RPMI8226 (cell line): Measurements from ENCODE around the gene ULK4.
"Not testable (repeated sequence)": the region's sequence is repeated elsewhere in the genome, so short reads cannot be mapped to it uniquely, and the experiment has no call there.

ENCODE experiments used
- DNase-seq: peaks from one replicate; pipeline ENCODE4 v3.0.0-alpha.2; 2015

Gene ULK4

DNA sequence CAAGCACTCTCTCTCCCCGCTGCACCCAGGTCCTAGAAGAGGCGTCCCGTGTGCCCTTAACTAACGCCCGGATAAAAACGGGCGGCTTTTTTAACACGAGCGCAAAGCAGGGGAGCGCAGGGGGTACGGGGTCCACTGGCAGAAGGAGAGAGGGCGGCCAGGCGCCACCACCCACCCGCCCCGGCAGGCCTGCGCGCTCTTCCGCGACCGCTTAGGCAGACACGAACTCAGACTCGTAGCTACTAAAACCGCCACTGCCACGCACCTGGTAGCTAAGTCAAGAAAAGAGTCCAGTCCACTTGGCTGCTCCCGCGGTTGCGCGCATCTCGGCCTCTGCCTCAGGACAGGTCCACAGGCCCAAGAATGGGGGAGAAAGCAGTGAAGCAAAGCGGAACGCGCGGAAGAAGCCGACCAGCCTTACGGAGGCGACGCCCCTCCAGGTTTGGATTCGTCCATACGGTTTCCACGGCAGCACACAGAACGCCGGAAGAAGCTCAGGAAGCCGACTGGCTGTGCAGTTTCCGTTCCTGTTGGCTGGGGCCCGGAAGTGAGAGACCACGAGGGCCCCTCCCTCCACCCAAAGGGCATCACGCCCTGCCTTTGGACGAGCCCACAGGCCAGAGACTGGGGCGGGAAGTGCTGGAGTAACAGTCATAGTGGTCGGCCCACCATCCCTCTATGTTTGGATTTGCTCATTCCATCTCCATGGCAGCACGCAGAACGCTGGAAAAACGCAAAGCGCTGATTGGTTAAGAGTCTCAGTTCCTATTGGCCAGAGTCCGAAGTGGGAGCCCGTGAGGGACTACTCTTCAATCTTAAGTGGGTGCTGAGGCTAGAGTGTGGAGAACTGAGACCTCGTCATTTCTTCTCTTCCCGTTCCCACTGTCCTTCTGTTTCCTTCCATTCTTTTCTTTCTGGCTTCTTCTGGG is at the start of gene ULK4:
Gene ULK4 (minus strand): TSS at position 353 of the 929 bp plus-strand sequence. CDS start 7,344 bp downstream, outside the sequence.
- peak; percentile 99 for DNase-seq

DNA sequence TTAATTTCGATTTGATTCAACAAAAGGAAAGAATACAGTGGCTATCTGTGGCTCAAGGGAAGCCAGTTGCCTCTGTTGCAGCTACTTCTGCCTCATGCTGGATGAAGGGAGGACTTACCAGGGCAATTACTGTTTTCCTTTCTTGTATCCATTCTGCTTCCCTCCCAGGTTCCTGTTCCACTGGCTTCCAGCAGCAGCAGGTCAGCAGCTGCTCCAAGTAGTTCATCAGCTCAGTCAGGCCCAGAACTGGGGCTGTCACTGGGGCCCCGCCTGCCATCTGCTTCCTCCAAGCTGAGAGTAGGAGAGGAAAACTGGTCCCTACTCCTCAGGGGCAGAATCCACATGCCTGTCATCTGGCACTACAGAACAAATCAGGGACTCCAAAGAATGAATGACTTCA is 48.6 kb upstream of the ULK4 start:
- DNase-seq, result no peak

DNA sequence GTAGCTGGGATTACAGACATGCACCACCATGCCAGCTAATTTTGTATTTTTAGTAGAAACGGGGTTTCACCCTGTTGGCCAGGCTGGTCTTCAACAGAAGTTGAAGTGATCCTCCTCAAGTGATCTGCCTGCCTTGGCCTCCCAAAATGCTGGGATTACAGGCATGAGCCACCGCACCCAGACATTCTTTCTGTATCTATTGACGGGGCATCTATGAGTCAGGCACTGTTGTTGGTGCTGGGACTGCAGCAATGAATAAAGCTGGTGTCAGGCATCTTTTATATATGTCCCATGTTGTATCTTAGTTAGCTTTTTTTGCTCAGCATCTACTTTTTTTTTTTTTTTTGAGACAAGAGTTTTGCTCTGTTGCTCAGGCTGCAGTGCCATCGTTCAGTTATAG is 47.6 kb upstream of the ULK4 start:
- no peak for DNase-seq

DNA sequence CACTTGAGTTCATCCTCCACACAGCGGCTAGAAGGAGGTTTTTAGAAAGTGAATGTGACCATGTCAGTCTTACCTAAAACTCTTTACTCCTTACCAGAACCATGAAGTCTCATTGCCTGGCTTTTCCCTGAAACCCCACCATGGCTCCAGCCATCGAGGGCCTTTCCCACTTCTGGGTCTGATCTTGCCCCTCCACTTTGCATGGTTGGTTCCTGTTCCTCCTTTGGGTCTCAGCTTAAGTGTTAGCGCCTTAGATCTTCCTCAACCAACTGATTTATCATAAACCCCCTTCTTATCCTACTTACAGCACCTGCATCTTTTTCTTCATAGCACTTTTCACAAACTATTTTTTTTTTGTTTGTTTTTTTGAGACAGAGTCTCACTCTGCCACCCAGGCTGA is 45.9 kb upstream of the ULK4 start:
- DNase-seq, result no peak

DNA sequence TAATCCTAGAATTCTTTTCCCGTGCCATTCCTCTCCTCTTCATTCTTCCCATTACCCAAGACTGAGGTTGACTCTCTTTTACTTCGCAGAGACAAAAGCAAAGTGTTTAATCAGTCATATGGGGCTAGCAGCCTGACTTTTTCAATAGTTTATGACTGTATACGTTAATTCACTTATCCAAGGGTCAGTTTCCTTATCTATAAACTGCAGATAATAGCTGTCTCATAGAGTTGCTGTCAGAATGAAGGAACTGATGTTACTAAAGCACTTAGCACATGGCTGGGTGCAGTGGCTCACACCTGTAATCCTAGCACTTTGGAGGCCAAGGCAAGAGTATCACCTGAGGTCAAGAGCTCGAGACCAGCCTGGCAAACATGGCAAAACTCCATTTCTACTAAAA is 43.5 kb upstream of the ULK4 start:
- DNase-seq, result no peak

DNA sequence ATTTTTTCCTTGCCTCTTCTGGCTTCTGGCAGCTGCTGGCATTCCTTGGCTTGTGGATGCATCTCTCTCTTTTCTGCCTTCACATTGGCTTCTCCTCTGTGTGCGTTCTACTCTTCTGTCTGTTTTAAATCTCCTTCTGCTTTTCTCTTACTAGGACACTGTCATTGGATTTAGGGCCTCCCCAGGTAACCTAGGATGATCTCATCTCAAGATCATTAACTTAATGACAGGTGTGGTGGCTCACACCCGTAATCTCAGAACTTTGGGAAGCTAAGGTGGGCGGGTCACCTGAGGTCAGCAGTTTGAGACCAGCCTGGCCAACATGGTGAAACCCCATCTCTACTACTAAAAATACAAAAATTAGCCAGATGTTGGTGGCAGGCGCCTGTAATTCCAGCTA is 40.9 kb upstream of the ULK4 start:
- DNase-seq, result no peak

- no peak for DNase-seq
These were observed 39.9 kb upstream of the ULK4 start for GRCh38 chr3:42001777-42002176.

DNA sequence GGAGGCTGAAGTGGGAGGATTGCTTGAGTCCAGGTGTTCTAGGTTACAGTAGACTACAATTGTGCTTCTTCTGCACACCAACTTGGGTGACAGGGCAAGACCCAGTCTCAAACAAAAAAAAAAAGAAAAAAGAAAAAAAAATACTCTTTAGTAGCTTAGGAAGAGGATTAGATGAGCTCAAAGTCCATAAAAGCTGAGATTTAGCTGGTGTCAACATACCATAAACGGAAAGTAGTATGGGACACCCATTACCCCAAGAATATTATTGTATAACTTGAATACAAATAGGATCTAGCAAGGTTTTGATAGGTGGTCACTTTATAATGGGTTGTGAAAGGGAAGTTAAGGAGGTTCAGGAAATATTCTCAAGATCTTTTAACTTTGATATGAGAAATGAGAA is 38.0 kb upstream of the ULK4 start:
- DNase-seq, result no peak

DNA sequence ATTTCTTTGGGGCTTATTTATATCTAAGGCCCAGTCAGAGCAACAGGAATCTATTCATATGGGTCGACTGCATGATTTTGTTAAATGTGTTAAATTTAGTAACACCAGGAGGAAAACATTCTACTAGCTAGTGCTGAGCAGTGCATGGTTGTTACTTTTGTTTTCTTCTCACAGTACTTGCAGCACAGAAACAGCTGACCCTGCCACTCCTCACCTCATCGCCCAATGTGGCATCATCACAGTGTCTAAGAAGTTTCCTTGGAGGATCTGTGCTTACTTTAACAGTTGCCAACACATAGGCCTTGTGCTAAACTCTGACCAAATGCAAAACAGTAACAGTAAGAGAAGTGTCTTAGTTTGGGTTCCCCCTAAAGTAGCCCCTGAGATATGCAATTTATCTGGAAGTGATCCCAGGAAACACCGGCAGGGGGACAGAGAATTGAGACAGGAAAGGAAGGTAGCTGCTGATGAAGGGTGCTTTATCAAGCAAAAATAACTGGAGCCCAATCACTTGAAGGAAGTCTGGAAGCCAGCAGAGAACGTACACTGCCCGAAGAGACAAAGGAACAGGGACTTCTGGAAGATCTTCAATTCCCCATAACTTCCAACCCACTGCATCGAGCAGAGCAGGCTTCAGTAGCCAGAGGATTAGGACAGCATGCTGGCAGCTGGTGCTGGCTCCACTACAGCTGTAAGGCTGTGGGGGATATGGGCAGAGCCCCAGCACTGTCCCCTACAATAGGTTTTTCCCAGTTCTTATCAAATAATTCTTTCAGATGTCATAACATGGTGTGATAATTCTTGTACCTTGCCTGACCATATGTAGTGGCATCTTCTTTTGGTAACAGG is 36.0 kb upstream of the ULK4 start:
- peak; percentile 46 for DNase-seq

DNA sequence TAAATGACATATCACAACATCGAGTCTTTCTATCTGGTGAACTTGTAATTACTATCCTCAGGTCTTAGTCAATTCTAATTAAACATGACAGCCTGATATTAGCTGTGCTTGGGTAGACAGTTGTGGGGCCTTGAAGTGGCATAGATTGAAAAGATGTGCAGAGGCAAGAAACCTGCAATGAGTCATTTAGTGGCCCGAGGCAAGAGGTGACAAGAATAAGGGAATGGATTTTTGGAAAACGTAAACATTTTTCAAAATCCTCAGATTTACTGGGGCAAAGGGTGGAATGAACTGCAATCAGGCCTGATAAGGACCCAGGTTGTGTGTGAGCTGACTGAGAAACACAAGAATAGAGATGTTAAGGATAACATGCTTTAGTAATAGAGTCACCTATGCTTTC is 29.5 kb upstream of the ULK4 start:
- DNase-seq, result no peak

- no peak for DNase-seq
These were observed 27.6 kb upstream of the ULK4 start for GRCh38 chr3:41989518-41989917.

- no peak for DNase-seq
These were observed 25.7 kb upstream of the ULK4 start for GRCh38 chr3:41987627-41988026.

DNA sequence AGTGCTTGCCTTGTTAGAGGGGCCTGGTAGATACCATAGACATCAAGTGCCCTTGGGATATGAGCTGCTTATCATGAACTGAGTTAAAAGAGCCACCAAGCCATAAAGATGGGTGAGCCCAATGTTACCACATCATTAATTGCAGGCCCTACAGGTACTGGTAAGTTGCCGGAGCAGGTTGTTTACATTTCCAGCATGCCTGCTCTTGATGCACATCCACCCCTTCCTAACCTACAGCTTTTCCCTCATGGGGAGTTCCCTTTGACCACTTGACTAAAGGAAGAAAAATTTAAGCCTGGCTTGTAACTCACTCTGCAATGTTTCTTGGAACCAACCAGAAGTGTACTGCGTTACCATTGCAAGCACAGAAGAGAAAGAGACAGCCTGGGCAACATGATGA is 24.7 kb upstream of the ULK4 start:
- DNase-seq, result no peak

- DNase-seq, result no peak
These were observed 23.1 kb upstream of the ULK4 start for GRCh38 chr3:41985018-41985417.

DNA sequence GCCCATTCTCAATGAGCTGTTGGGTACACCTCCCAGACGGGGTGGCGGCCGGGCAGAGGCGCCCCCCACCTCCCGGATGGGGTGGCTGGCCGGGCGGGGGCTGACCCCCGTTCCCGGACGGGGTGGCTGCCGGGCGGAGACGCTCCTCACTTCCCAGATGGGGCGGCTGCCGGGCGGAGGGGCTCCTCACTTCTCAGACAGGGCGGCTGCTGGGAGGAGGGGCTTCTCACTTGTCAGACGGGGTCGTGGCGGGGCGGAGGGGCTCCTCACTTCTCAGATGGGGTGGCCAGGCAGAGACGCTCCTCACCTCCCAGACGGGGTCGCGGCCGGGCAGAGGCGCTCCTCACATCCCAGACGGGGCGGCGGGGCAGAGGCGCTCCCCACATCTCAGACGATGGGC is 21.2 kb upstream of the ULK4 start:
- DNase-seq, result not testable (repeated sequence)

- DNase-seq, result not testable (repeated sequence)
These were observed 15.5 kb upstream of the ULK4 start for GRCh38 chr3:41977401-41977800.

DNA sequence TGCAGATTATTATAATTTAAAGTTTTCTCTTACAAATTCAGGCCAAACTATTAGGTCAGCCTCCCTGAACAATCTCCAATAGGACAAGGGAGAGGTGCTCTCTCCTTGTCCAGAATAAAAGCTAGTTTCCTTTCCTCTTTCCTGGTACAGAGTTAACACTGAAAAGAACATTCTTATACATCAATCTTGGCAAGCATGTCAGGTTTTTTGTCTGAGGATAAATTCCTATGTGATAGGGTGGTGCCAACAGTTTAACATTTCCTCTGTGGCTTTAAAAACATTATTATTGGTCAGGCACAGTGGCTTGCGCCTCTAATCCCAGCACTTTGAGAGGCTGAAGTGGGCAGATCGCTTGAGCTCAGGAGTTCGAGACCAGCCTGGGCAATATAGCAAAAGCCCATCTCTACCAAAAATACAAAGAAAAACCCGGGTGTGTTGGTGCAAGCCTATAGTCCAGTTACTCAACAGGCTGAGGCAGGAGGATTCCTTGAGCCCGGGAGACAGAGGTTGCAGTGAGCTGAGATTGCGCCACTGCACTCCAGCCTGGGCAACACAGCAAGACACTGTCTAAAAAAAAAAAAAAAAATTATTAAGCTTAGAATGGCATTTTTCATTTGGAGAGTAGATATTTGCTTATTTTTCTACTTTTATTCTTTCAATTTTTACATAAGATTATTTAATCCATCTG is 13.7 kb upstream of the ULK4 start:
- DNase-seq, result no peak

DNA sequence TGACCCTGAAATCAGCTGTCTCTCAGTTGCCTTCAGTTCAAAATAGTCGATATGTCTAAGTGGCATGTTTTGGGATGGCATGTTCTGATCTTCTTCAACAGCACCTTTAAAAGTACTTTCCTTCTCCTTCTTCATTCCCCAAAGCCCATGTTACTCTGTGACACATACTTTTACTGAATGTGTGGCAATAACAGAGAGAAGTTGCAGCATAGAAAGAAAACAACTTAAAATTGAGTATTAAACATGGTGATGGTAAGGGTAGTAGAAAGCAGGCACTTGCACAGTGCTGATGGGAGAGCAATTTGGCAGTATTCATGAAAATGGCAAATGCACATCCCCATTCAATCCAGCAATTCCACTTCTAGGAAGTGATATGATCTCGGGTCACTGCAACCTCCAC is 12.3 kb upstream of the ULK4 start:
- no peak for DNase-seq

DNA sequence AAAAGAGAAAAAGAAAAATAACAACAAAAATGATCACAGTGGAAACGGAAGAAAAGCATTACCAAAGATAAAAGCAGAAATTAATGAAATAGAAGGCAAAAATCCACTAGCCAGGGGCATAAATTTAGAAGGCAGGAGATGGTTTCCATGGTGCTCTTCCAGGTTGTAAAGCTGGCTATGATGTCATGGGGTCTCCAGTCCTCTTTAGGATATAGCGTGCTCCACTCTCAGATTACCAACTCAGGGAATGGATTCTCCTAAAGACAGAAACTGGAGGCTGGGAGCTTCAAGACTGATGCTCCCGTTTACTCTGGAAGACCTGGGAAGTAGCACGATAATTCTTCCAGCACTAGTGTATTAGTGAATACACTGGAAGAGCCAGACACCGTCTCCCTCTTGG is 10.9 kb upstream of the ULK4 start:
- no peak for DNase-seq

DNA sequence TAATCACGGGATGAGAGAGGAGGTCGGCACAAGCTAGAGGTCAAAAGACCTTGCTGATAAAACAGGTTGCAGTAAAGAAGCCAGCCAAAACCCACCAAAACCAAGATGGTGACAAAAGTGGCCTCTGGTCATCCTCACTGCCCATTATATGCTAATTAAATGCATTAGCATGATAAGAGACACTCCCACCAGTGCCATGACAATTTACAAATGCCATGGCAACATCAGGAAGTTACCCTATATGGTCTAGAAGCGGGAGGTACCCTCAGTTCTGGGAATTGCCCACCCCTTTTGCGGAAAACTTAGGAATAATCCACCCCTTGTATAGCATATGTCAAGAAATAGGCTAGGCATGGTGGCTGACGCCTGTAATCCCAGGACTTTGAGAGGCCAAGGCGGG is 4.3 kb upstream of the ULK4 start:
- no peak for DNase-seq

GRCh38 chr3:41963823-41964222 is 1.9 kb upstream of the ULK4 start:
- no peak for DNase-seq

DNA sequence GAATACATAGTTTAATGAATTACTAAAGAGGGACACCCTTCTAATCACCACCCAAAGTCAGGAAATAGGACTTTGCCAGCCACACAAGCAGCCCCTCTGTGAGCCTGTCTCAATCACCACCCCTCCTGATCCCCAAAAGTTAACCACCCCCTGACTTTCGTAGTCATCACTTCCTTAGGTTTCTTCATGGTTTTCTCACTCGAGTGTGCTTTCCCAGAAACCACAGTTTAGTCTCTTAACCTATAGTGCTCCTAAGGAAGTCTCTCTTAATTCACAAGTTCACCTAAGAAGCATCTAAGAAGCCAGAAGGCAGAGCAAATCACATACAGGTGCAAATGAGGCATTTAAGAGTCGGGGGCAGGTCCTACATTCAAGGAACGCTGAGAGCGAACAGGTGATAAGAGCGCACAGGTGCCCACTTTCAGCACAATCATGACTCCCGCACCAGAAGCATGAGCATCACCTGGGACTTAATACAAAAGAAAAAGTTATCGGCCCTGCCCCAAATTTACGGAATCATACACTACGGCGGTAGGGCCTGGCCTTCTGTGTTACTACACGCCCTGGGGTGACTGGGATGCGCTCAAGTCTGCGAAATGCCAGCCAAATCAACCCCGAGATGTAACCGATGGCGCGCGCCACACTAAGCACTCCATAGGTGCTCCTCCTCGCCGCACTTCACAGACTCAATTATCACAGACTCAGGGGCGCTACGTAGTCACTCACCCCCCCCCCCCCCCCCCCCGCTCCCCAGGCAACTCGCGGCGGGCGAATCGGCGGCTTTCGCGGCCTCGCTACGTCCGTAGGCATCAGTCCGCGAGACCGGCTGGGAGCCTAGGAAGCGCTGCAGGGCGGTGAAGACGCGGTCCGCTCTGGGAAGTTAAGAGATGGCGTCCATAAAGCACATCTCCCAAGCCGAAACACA is 815 bp downstream of the ULK4 start:
- peak; percentile 64 for DNase-seq
